ENCODE measurements around the gene IGSF9B. TPM values are rescaled to one million over a fixed set of nuclear protein-coding genes. Genes with fewer than 3 reads are reported as not detected.

The IGSF9B gene
- total and polyA plus RNA-seq, 2 of the 13 experiments (the other 11 are each of a cell fraction or from before 2014, with no cell fraction given): not detected

- Histone ChIP-seq H3K9ac (ENCODE audit: insufficient read depth, low read depth, low read length) (no peak overlapping the region), H3K4me3 (replicated peaks in 1 of 3; ENCODE audit: insufficient read depth in 1 of 3, low read depth in 2 of 3, low read length in 3 of 3) (no peak overlapping the region), H3K4me1 (ENCODE audit: insufficient read depth, low read length) (no peaks in the 10 kb centered on the region), H3K27ac (ENCODE audit: extremely low read length, insufficient read depth, low read length) (no peak overlapping the region), H3K27me3 (ENCODE audit: control insufficient read depth in 1 of 2, insufficient read depth in 2 of 2, low read length in 2 of 2) (peaks cover 1 to 7% of the 10 kb centered on the region in 2 experiments; a peak in 2 of 5 replicates), H3K36me3 (replicated peaks in 1 of 2; ENCODE audit: control insufficient read depth in 1 of 2, insufficient read depth in 2 of 2, low read length in 2 of 2) (no peaks in the 10 kb centered on the region), H3K9me3 (ENCODE audit: low read length) (no peaks in the 10 kb centered on the region), H3K4me2 (ENCODE audit: low read depth, low read length) (no peak overlapping the region), H2AFZ (ENCODE audit: low read length) (no peak overlapping the region), H4K20me1 (ENCODE audit: insufficient read depth, low read length) (no peaks in the 10 kb centered on the region), H3K79me2 (ENCODE audit: insufficient read depth, low read length) (no peaks in the 10 kb centered on the region)
- DNase-seq (ENCODE audit: low spot score) (no peak), FAIRE-seq (no peak), ATAC-seq (no peak)
- no TSS peak for BruUV-seq (replicated peaks)
- no peak for TF ChIP-seq ZNF446 (CRISPR knock-in tag; IDR thresholded peaks at IDR 0.05)
- no peak for TF ChIP-seq ZNF333 (CRISPR knock-in tag; IDR thresholded peaks at IDR 0.05; ENCODE audit: borderline replicate concordance)
- TF ChIP-seq HOXA3 (CRISPR knock-in tag; IDR thresholded peaks at IDR 0.05): no peak
- TF ChIP-seq ZNF350 (CRISPR knock-in tag; IDR thresholded peaks at IDR 0.05; ENCODE audit: borderline replicate concordance, low read depth): no peak
- TF ChIP-seq DMAP1 (CRISPR knock-in tag; IDR thresholded peaks at IDR 0.05): no peak
- no peak for TF ChIP-seq TFAP4 (IDR thresholded peaks at IDR 0.05; ENCODE audit: borderline replicate concordance, low read depth)
- no peak for TF ChIP-seq ATAD3A (CRISPR knock-in tag; IDR thresholded peaks at IDR 0.05)
- no peak for TF ChIP-seq HNF1B (CRISPR knock-in tag; IDR thresholded peaks at IDR 0.05)
- TF ChIP-seq MLX (CRISPR knock-in tag; IDR thresholded peaks at IDR 0.05): no peak
- TF ChIP-seq THRA (CRISPR knock-in tag; IDR thresholded peaks at IDR 0.05; ENCODE audit: borderline replicate concordance): no peak
- TF ChIP-seq ZNF776 (CRISPR knock-in tag; IDR thresholded peaks at IDR 0.05): no peak
- TF ChIP-seq ZNF121 (CRISPR knock-in tag; IDR thresholded peaks at IDR 0.05): no peak
- no peak for TF ChIP-seq TOPORS (CRISPR knock-in tag; IDR thresholded peaks at IDR 0.05)
- no peak for TF ChIP-seq ZNF747 (CRISPR knock-in tag; IDR thresholded peaks at IDR 0.05; ENCODE audit: borderline replicate concordance)
- TF ChIP-seq MAZ (IDR thresholded peaks at IDR 0.05; ENCODE audit: borderline replicate concordance, low read depth, low read length): no peak
- no peak for TF ChIP-seq MAZ (CRISPR knock-in tag; IDR thresholded peaks at IDR 0.05; ENCODE audit: low read depth)
- WGBS (ENCODE audit: low lambda C conversion rate): 71% methylated on average over 7 of the region's 7 CpGs
- CTCF ChIA-PET (ENCODE audit: low intra/inter-chr PET ratio, low total read pairs): no interaction called here
- in situ Hi-C loops (cut with HindIII; ENCODE audit: extremely low pct_ligation_motif_present, low pct_unique_long_range_greater_than_20kb) (no loop called here), intact Hi-C loops (cut with micrococcal nuclease; ENCODE audit: unreplicated experiment) (no loop called here)
- POLR2A ChIA-PET: no interaction called here
Measured at GRCh38 chr11:133901316-133901715, 55.5 kb downstream of the IGSF9B start.
